ENCODE measurements around the gene HS2ST1.

DNA sequence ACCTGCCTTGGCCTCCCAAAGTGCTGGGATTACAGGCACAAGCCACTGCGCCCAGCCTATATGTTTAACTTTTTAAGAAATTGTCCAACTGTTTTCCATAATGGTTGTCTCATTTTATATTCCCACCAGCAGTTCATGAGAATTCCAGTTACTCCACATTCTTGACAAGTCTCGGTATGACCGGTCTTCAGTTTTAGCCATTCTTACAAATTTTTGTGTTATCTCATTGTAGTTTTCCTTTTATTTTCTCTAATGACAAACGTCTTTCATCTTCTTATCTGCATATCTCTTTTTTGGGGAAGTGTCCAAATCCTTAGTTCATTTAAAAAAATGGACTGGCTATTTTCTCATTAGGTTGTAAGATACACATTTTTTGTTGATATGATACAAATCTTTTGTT, 132.5 kb downstream of the HS2ST1 start:
- TF ChIP-seq, protein P1, sequence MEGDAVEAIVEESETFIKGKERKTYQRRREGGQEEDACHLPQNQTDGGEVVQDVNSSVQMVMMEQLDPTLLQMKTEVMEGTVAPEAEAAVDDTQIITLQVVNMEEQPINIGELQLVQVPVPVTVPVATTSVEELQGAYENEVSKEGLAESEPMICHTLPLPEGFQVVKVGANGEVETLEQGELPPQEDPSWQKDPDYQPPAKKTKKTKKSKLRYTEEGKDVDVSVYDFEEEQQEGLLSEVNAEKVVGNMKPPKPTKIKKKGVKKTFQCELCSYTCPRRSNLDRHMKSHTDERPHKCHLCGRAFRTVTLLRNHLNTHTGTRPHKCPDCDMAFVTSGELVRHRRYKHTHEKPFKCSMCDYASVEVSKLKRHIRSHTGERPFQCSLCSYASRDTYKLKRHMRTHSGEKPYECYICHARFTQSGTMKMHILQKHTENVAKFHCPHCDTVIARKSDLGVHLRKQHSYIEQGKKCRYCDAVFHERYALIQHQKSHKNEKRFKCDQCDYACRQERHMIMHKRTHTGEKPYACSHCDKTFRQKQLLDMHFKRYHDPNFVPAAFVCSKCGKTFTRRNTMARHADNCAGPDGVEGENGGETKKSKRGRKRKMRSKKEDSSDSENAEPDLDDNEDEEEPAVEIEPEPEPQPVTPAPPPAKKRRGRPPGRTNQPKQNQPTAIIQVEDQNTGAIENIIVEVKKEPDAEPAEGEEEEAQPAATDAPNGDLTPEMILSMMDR (IDR thresholded peaks at IDR 0.05): no peak
- no peak for TF ChIP-seq POLR2A (IDR thresholded peaks at IDR 0.05)
